Right cardiac atrium (tissue), 5 donors: Measurements from ENCODE around the gene SSBP4. TPM values are rescaled to one million over a fixed set of nuclear protein-coding genes. Genes with fewer than 3 reads are reported as not detected.
A peak's percentile ranks its signal among the peaks of the same experiment; 100 is the strongest.
"Not testable (repeated sequence)": the region's sequence is repeated elsewhere in the genome, so short reads cannot be mapped to it uniquely, and the experiment has no call there.

Experiments used
- ATAC-seq, 2 donors: fragments of 200-7000 bp; cut with Tn5 transposase; one replicate each; pipeline versions ENCODE4 v1.8.0 to v1.9.1; 2020; ENCODE audit warnings: moderate library complexity in 2 of 2, mild to moderate bottlenecking in 1 of 2
- DNase-seq, 3 donors: peaks; one replicate each; pipeline ENCODE4 v3.0.0-alpha.2; 2020
- H3K27ac ChIP-seq: one replicate; pipeline ENCODE4 v1.5.1; 2013; ENCODE audit warnings: mild to moderate bottlenecking, low read length, control low read depth, moderate library complexity
- H3K27me3 ChIP-seq: one replicate; pipeline ENCODE4 v1.6.1; 2013; ENCODE audit not compliant: control insufficient read depth, insufficient read depth
- H3K4me1 ChIP-seq: one replicate; pipeline ENCODE4 v1.6.1; 2013; ENCODE audit warnings: low read length; ENCODE audit not compliant: control insufficient read depth, insufficient read depth
- H3K4me3 ChIP-seq: one replicate; pipeline ENCODE4 v1.5.1; 2013; ENCODE audit warnings: low read length, control low read depth
- H3K9me3 ChIP-seq: one replicate; pipeline ENCODE4 v1.6.1; 2013; ENCODE audit warnings: low read length; ENCODE audit not compliant: control insufficient read depth
- WGBS: extraction: QIAGEN DNeasy Blood & Tissue Kit; methylation state at CpG from one replicate; pipeline ENCODE4 v1.1.7; 2013; 5-methylcytosine and 5-hydroxymethylcytosine counted together
- intact Hi-C, 4 donors: fragments of 100-400 bp; cut with DNase I; formaldehyde crosslinking; loops; one replicate each; pipeline versions ENCODE4 v1.11.0 to v1.14.0; 2022 to 2023
- polyA plus RNA-seq: library from polyadenylated mRNA; stranded (reverse); fragments of 200-250 nt; gene quantifications from one replicate; pipeline ENCODE4 v1.2.3, GENCODE V29; 2013
- total RNA-seq, 4 donors: library from RNA; stranded (reverse); fragmentation: NEBNext Ultra II Directional; extraction: Animal tissue kit (Norgen Biotek cat#: 25700); gene quantifications; one replicate each; pipeline ENCODE4 v1.2.1, GENCODE V29; 2021
- donor health status: healthy with polysubstance abuse.
- donor health status: DM: no; HTN: yes; CAD: no.
- donor health status: DM: no; HTN: no; CAD: no.
- donor health status: DM: no; HTN: yes; CAD: no; lungs with severe emphysema.
- donor health status: DM: yes; HTN: yes; CAD: no.

The SSBP4 gene
- total and polyA plus RNA-seq, 5 donors: 32.7 to 40.0 (median 36.9) TPM

DNA sequence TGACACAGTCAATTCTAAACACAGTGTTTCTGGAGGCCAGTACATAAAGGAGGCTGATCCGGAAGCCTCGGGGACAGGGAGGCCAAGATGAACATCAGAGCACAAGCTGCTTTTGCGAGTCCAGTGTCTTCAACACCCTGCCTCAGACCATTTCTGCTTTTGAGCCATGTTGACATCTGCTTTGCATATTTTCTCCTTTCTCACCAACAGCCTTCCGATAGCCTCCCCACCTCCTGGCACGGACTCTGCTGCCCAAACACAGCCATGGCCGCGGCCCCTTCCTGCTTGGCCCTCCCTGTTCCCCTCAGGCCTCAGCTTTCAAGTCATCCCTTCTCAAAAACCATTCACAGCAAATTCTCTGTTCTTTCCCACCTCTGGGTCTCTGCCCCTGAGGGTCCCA lies 25.4 kb upstream of the SSBP4 start:
- Histone ChIP-seq H3K9me3 (no peaks in the 10 kb centered on the region), H3K27me3 (no peaks in the 10 kb centered on the region), H3K4me3 (no peak overlapping the region), H3K4me1 (no peaks in the 10 kb centered on the region), H3K27ac (no peak overlapping the region)
- intact Hi-C loops: loop anchor here in 1 of 4 donors (10.0 kb wide), 1 partner anchor 119 kb away; the partner anchor contains the start of gene IQCN
- 50% methylated on average over 7 of the region's 7 CpGs for WGBS
- ATAC-seq (peak; percentile 19 to 30), DNase-seq (peak in 2 of 3 donors; percentile 80 to 82)

DNA sequence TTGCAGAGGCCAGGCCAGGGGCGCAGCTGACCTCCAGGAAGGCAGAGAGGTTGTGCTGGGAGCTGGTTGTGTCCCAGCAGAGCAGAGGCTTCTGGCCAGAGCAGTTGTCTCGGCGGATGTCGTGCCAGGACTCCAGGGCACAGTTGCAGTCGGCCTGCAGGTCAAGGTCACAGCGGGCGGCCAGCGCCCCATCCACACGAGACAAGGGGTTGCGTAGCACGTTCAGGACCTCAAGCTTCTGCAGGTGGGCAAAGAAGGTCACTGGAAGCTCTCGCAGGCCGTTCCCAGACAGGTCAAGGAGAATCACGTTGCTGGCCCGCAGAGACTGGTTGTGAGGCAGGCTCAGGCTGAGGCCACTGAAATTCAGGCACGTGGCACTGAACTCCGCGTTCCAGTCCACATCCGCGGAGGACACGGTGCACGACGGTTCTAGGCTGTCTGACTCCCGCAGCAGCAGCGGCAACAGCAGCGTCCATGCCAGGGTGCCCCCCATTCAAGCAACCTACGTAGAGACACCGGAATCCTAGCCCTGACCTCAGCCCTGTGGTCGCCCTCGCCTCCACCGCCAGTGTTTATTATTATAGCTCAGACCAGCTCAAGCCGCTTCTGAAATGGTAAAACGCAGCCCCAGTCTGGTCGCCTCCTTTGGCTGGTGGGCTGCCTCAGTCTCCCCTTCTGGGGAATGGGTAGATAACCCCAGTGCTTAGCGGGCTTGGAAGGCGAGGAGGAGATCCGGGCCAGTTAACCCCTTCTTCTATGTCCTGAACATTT lies 22.5 kb upstream of the SSBP4 start:
- Histone ChIP-seq H3K9me3 (no peaks in the 10 kb centered on the region), H3K4me1 (no peaks in the 10 kb centered on the region), H3K27ac (no peak overlapping the region), H3K4me3 (no peak overlapping the region), H3K27me3 (no peaks in the 10 kb centered on the region)
- 64% methylated on average over 37 of the region's 37 CpGs for WGBS
- DNase-seq: no peak
- intact Hi-C loops: loop anchor here in 2 of 4 donors (5.0 to 10.0 kb wide), 2 partner anchors 44 to 122 kb away; partner anchors contain the start of gene IQCN (in 1 of the 2)
- ATAC-seq: no peak

DNA sequence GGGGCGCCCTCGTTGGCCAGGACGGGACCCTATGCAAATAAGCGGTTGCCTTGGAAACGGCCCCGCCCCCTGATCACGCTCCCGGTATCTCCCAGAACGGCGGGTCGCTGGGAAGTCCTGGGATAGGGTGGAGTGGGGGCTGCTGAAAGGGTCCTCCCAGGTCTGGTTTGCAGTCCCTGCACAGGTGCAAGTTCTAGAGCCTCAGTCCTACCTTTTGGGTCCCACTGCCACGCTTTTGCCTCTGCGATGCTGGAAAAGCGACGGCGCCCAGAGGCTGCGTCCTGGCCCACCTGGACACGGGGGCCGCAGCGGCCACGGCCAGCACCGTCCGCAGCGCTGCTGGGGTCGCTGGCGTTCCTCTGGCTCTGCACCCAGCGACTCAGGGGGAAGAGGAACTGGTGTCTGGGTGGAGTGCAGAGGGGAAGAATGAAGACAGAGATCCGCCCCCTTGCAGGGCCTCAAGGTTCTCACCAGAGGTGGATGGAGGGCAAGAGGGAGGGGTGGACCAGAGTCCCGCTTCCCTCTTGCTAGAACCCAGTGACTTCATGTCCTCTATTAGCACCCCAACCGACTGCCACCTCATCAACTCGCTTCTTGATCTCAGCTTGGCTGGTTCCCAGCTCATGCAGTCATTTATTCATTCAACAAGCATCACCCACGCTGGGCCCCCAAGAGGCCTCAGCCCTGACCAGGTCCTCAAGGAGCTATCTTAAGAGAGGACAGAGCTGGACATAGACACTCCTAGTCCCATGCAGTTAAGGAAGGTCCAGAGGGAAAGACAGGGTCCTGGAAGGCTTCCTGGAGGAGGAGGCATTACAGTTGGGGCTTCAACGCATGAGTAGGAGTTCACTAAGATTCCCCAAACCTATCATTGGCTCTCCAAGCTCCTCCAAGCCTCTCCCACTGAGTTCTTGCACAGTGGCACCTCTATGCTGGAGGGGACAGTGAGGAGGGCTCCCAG lies 21.7 kb upstream of the SSBP4 start, which contains the start of gene LRRC25:
Gene LRRC25 (minus strand): TSS at position 381 of the 961 bp plus-strand sequence. CDS start 659 bp downstream, outside the sequence.
- Histone ChIP-seq H3K27me3 (no peaks in the 10 kb centered on the region), H3K27ac (no peak within 1 kb of the TSS), H3K4me1 (no peaks in the 10 kb centered on the region), H3K4me3 (no peak within 1 kb of the TSS), H3K9me3 (no peaks in the 10 kb centered on the region)
- DNase-seq: peak; percentile 56 to 82 (median 79)
- 17% methylated on average over 33 of the region's 33 CpGs for WGBS
- ATAC-seq: peak; percentile 69 to 73
- intact Hi-C loops: loop anchor here in 2 of 4 donors (5.0 to 10.0 kb wide), 2 partner anchors 45 to 123 kb away; partner anchors contain the start of gene IQCN (in 1 of the 2)

DNA sequence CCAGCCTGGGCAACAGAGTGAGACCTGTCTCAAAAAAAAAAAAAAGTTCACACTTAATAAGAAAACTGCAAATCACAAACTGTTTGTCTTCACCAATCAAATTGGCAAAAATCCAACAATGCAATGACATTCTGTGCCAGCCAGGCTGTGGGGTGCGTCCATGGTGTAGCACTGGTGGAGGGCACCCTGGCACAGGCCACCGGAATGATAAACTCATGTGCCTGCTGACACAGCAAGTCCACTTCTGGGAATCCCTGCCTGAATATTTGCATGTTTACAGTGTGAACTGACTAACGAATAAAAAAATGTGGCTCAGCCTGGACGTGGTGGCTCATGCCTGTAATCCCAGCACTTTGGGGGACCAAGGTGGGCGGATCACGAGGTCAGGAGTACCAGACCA lies 20.2 kb upstream of the SSBP4 start:
- intact Hi-C loops: loop anchor here in 2 of 4 donors (5.0 to 10.0 kb wide), 2 partner anchors 47 to 124 kb away; partner anchors contain the start of gene IQCN (in 1 of the 2)

DNA sequence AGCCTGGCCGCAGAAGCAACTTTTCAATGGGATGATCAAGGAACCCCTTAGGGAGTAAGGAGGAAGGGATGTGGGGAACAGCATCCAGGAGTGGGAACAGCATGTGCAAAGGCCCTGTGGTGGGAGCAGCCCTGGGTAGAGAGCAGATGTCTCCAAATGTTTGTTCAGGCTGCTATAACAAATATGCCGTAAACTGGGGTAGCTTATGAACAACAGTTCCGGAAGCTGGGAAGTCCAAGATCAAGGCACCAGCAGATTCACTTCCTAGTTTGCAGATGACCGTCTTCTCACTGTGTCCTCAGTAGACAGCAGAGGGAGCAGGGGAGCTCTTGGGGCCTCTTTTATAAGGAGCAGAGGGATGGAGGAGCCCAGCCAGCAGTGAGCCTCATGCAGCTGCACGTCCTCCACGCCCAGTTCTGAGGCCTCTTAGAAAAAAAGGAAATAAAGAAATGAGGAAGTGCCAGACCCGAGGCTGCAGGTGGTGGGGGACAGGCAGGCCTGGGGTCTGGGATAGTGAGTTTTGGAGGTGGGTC lies 17.6 kb upstream of the SSBP4 start:
- Histone ChIP-seq H3K4me1 (no peaks in the 10 kb centered on the region), H3K27ac (no peak overlapping the region), H3K9me3 (no peaks in the 10 kb centered on the region), H3K27me3 (no peaks in the 10 kb centered on the region), H3K4me3 (no peak overlapping the region)
- intact Hi-C loops: loop anchor here in 2 of 4 donors (10.0 kb wide), 3 partner anchors 57 to 187 kb away; partner anchors contain the start of gene PGPEP1 (in 1 of the 2)
- 46% methylated on average over 7 of the region's 7 CpGs for WGBS
- DNase-seq: peak in 2 of 3 donors; percentile 83 to 84
- peak; percentile 69 to 81 for ATAC-seq

More for the DNA sequence above, 20.2 kb upstream of the SSBP4 start:
- ATAC-seq: no peak
- 51% methylated on average over 6 of the region's 6 CpGs for WGBS
- Histone ChIP-seq H3K9me3 (no peaks in the 10 kb centered on the region), H3K4me3 (no peak overlapping the region), H3K27me3 (no peaks in the 10 kb centered on the region), H3K27ac (no peak overlapping the region), H3K4me1 (no peaks in the 10 kb centered on the region)
- peak in 2 of 3 donors; percentile 62 to 75 for DNase-seq

DNA sequence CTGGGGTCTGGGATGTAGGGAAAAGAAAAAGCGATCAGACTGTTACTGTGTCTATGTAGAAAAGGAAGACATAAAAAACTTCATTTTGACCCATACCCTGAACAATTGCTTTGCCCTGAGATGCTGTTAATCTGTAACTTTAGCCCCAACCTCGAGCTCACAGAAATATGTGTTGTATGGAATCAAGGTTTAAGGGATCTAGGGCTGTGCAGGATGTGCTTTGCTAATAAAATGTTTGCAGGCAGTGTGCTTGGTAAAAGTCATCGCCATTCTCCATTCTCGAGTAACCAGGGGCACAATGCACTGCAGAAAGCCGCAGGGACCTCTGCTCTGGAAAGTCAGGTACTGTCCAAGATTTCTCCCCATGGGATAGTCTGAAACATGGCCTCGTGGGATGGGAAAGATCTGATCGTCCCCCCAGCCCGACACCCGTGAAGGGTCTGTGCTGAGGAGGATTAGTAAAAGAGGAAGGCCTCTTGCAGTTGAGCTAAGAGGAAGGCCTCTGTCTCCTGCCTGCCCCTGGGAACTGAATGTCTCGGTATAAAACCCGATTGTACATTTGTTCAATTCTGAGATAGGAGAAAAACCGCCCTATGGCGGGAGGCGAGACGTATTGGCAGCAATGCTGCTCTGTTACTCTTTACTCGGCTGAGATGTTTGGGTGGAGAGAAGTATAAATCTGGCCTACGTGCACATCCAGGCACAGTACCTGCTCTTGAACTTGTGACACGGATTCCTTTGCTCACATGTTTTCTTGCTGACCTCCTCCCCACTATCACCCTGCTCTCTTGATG lies 16.5 kb upstream of the SSBP4 start:
- H3K9me3 ChIP-seq, H3K4me3 ChIP-seq, H3K27ac ChIP-seq, ATAC-seq, H3K4me1 ChIP-seq, H3K27me3 ChIP-seq, DNase-seq: not testable (repeated sequence)
- 64% methylated on average over 18 of the region's 18 CpGs for WGBS
- intact Hi-C loops: loop anchor here in 2 of 4 donors (10.0 kb wide), 3 partner anchors 58 to 188 kb away; partner anchors contain the start of gene PGPEP1 (in 1 of the 2)

DNA sequence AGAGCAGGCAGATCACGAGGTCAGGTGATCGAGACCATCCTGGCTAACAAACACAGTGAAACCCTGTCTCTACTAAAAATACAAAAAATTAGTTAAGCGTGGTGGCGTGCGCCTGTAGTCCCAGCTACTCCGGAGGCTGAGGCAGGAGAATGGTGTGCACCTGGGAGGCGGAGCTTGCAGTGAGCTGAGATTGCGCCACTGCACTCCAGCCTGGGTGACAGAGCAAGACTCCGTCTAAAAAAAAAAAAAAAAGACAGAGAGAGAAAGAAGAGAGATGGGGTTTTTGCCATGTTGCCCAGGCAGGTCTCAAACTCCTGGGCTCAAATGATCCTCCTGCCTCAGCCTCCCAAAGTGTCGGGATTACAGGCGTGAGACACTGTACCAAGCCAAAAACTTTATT lies 13.4 kb upstream of the SSBP4 start:
- H3K4me1 ChIP-seq, H3K27me3 ChIP-seq, DNase-seq, ATAC-seq, H3K9me3 ChIP-seq, H3K4me3 ChIP-seq, H3K27ac ChIP-seq: not testable (repeated sequence)
- intact Hi-C loops: loop anchor here in 2 of 4 donors (10.0 kb wide), 3 partner anchors 61 to 191 kb away; partner anchors contain the start of gene PGPEP1 (in 1 of the 2)
- 90% methylated on average over 11 of the region's 11 CpGs for whole genome bisulfite sequencing

DNA sequence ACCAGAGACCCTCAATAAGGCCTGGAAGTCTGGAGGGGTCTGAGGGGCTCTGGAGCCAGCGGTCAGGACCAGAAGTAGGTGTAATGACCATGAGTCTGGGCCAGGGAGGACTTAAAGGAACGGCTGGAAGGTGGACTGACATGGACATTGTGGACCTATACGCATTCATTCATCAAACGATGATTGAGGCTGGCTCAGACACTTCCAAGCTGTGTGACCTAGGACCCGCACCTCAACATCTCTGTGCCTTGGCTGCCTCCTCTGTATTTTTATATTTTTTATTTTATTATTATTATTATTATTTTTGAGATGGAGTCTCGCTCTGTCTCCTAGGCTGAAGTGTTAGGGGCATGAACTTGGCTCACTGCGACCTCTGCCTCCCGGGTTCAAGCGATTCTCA lies 12.4 kb upstream of the SSBP4 start:
- DNase-seq (no peak), ATAC-seq (no peak)
- H3K27ac ChIP-seq: no peak overlapping the region
- no peak overlapping the region for H3K4me3 ChIP-seq
- H3K27me3 ChIP-seq: no peaks in the 10 kb centered on the region
- intact Hi-C loops: loop anchor here in 2 of 4 donors (10.0 kb wide), 3 partner anchors 62 to 192 kb away; partner anchors contain the start of gene PGPEP1 (in 1 of the 2)
- WGBS: 94% methylated on average over 9 of the region's 9 CpGs
- H3K9me3 ChIP-seq: no peaks in the 10 kb centered on the region
- no peaks in the 10 kb centered on the region for H3K4me1 ChIP-seq

DNA sequence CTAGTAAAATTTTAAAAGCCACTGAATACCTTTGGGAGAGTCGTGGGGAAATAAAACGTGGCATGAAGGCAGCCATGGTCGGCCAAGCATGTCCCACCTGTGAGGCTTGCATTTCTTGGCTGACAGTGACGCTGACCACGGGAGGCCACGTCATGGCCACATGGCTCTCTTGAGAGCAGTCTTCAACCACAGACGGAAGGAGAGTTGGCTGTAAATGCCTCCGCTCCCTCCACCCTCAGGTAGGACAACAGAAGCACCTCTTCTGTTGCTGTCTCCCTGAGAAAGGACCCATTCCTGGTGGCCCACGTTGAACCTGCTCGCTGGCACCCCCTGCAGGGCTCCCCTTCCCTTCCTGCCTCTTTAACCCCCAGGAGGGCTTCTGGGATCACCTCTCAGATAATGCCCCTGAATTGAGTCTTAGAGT lies 11.1 kb upstream of the SSBP4 start:
- intact Hi-C loops: loop anchor here in 2 of 4 donors (10.0 kb wide), 3 partner anchors 63 to 193 kb away; partner anchors contain the start of gene PGPEP1 (in 1 of the 2)
- peak in 2 of 3 donors; percentile 68 to 69 for DNase-seq
- WGBS: 51% methylated on average over 10 of the region's 10 CpGs
- Histone ChIP-seq H3K4me1 (no peaks in the 10 kb centered on the region), H3K9me3 (no peaks in the 10 kb centered on the region), H3K27me3 (no peaks in the 10 kb centered on the region), H3K27ac (no peak overlapping the region), H3K4me3 (no peak overlapping the region)
- ATAC-seq: no peak
